ENCODE results near the gene TRPM3.
"Not testable (repeated sequence)": the region's sequence is repeated elsewhere in the genome, so short reads cannot be mapped to it uniquely, and the experiment has no call there.

The TRPM3 gene

DNA sequence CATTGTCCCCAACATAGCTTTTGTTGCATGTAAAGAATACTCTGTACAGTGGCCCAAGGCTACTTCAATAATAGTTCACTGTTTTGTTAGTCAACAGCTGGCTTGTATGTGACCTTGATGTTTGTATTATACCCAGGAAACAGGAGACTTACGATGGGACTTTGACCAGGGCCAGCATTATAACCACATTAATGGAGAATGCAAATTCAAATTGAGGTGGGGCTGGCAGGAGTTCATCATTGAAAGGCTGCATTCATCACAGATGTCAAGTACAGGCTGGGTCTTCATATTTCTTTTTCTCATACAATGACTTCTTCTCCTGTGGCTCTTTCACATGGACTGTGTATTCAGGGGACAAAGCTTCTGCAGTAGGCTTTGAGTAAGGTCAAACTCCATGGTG is 396.6 kb downstream of the TRPM3 start:
- DNase-seq, result not testable (repeated sequence)

DNA sequence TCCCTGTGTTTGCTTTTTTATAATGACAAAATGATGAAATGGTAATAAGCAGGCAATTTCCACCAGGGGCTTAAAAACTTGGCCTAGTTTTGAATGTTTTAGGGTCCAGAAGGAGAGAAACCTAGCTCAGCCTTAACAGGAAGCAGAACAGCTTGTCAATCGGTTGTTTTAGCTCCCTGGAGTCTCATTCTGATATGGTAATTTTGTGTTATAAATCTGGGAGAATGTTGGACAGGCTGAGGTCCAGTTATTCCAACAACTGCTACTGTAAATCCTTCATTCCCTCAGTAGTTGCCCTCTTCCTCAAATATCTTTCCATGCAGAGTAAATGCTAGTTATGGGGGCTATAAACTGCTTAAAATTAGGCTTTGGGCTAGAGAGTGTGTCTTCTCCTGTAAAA is 397.4 kb downstream of the TRPM3 start:
- not testable (repeated sequence) for DNase-seq

- not testable (repeated sequence) for DNase-seq
Measured at GRCh38 chr9:70706797-70707196, 414.6 kb downstream of the TRPM3 start.

- DNase-seq, result no peak
Measured at GRCh38 chr9:70701163-70701562, 420.3 kb downstream of the TRPM3 start.

- peak; percentile 20 for DNase-seq
Measured at GRCh38 chr9:70696694-70697335, 424.6 kb downstream of the TRPM3 start.

- no peak for DNase-seq
Measured at GRCh38 chr9:70694758-70695157, 426.7 kb downstream of the TRPM3 start.

GRCh38 chr9:70693186-70693585 is 428.2 kb downstream of the TRPM3 start:
- DNase-seq, result no peak

DNA sequence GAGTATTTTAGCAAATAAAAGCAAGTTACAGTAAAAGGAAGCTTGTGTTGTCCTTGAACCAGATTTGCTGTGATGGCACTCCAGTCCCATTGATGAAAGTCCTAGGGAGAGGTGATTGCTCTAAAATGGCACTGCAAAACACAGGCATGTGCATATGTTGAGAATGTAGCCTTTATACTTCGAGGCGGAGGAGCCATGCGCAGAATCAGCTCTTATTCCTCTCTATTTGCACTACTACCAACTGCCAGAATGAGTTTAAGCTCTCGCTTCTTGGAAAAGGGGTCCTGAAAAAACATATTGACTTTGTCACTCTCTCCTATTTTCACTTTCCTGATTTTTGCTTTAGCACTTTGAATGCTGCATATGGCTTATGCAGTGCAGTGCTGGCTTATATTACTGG is 429.0 kb downstream of the TRPM3 start:
- DNase-seq, result no peak

DNA sequence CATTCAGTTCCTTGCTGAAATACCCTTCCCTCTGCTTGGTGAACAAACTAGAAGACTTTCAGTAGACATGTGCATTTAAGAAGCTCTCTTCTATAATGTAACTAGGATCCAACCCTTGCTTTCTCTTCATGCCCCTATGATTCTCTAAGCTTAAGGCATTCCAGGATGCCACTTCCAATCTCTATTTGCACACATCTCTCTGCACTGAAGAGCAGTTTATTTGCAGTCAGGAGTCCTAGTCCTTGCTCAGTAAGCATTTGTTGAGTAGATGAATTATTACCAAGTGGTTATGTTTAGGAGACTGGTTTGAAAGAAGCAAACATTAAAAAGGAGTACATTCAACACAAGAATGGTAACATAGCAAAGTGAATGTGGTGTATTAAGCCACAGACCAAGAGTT is 432.7 kb downstream of the TRPM3 start:
- no peak for DNase-seq

DNA sequence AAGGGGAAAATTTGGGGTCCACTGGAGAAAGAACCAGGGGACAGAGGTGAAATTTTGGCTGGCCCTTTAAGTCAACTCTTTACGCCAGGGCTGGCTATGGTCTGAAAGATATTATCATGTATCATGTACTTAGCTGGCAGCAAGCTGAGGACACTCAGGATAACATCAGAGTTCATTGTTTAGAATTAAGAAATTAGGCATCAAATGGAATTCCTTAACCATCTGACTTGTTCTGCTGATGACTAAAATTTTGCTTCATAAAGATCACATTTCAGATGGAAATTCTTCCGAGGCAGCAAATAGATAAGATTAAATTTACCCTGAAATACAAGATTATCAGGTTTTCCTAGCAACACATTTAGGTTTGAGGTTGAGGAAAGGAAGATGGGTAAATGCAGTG is 437.6 kb downstream of the TRPM3 start:
- DNase-seq, result no peak

- no peak for DNase-seq
Measured at GRCh38 chr9:70682298-70682697, 439.1 kb downstream of the TRPM3 start.

GRCh38 chr9:70679845-70680244 is 441.6 kb downstream of the TRPM3 start:
- no peak for DNase-seq

- no peak for DNase-seq
Measured at GRCh38 chr9:70678153-70678552, 443.3 kb downstream of the TRPM3 start.

DNA sequence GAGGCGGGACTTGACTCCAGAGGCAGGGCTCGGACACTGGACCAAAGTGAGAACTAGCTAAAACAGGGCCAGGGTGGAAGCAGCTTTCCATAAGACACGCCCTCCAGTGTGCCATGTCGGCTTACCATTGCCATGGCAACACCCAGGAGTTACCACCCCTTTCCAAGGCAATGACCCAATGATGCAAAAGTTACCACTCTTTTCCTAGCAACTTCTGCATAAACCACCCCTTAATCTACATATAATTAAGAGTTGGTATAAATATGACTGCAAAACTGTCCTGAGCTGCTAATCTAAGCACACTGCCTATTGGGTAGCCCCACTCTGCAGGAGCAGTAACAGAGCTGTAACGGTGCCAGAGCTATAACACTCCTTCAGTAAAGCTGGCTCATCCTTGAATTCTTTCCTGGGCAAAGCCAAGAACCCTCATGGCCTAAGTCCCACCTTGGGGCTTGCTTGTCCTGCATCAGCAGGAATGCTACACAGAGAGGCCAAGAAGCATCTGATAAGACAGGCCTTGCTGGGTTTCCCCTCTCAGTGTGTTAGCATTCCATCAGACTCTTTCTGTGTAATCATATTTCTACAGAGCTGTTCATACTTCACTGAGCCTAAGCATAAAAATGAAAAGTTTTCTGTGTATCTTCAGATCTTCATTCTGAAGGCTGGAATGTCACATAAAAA is 444.2 kb downstream of the TRPM3 start:
- DNase-seq, result no peak

DNA sequence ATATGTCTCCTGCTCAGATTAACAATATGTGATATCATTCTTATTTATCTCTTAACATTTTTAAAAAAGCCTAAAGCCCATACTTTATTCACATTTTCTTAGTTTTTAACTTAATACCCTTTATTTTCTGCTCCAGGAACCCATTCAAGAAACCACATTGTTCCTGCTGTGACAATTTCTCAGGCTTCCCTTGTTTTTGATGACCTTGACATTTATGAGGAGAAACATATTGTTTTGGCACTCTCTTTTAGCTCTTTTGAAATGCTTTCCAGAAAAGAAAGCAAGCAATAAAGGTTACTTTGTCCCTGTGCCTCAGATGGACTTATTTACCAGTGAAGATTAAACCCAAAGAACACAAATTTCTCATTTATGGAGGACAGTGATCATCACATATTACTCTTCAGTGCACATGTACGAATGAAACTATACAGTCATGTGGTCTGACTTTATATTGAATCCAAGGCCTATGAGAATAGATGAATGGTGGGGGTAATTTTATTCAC is 445.5 kb downstream of the TRPM3 start:
- DNase-seq, result no peak

- no peak for DNase-seq
Measured at GRCh38 chr9:70673844-70674243, 447.6 kb downstream of the TRPM3 start.

DNA sequence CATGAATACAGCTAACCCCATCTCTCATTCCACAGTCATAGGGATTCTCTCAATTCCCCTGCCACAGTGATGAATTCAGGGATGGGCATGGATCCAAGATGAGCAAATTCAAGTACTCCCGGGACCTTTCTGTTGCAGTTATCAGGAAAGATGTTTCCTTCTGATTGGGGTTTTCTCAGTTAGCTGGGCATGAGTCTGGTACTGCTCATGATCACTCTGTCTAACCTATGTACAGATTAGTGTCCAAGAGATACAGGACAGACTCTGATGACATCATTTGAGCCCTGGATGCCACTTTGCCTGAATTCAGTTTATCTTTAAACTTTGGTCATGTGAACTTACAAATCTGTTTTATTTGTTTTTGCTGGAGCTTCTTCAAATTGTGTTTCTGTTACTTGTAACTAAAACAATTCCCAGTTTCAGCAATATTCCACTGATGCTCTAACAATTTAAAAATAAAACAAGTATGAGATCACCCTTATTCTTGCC is 449.2 kb downstream of the TRPM3 start:
- DNase-seq, result no peak

DNA sequence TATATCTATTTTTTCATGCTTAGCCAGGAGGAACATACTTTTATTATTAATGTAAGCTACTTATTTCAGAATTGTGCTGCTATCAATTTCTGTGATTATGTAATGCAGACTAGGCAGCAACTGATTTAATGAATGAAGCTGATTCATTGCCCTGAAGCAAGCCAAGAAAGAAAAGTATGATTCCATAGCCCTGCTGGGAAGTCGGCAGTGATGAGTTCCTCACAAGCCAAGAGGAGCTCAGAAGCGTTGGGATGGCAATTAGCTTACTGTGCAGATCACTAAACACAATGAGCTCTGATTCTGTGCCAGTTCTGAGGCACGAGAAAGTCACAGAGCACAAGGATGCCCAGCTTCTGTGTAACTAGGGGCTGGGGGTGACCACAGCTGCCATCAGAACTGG is 452.7 kb downstream of the TRPM3 start:
- no peak for DNase-seq

DNA sequence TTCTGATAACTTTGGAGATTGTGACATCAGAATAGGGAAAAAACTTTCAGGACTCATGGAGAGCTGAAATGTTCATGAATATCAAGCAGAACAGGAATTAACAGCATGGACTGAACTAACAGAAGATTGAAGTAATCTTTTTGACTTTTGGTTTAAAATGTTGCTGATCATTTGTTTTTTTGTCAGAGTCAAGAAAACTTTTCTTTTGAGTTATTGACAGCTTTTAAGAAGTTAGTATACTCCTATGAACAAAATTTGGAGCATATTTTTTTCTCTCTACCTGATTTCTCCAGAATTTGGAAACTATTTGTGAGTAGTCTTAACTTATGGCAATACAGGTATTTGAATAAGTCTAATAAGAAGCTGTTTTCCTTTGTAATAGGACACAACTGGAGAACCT is 462.7 kb downstream of the TRPM3 start:
- DNase-seq, result peak; percentile 6

DNA sequence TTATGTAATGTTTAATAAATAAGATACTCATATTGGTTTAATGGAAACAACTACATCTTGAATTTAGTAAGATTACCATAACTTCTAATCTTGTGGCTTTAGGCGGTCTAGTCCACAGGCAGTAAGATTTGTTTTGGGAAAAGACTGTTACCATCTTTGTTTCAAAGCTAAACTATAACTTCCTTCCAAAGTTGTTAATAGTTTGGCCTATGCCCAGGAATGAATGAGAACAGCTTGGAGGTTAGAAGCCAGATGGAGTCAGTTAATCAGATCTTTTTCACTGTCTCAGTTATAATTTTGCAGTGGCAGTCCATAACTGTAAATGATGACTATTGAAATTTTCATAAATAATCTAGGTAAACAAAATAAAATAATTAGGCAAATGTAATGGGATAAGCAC is 465.1 kb downstream of the TRPM3 start:
- DNase-seq, result no peak

DNA sequence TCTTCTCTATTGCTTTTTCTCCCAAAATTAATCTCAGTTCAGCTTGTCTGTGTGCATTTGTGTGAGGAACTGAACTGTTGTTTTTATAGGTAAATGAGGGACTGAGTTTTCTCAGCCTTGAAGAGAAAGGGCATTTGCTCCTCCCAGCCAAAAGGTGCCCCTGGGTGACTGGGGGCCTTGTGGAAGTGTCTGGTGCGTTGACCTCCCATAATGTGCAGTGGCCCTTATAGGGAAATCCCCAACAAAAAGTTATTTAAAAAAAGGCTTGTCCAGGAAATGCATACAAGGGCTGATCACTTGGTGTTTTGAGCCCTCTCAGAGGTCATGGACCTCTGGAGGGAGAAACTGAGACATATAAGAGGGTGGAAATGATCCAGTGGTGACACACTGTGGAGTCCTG is 467.3 kb downstream of the TRPM3 start:
- DNase-seq, result no peak

- DNase-seq, result not testable (repeated sequence)
Measured at GRCh38 chr9:70644627-70645026, 476.8 kb downstream of the TRPM3 start.

- DNase-seq, result no peak
Measured at GRCh38 chr9:70642341-70642740, 479.1 kb downstream of the TRPM3 start.

- DNase-seq, result no peak
Measured at GRCh38 chr9:70641631-70642030, 479.8 kb downstream of the TRPM3 start.

GRCh38 chr9:70641031-70641430 is 480.4 kb downstream of the TRPM3 start:
- no peak for DNase-seq

Data from DMS53 (cell line).